HUES48 (cell line): ENCODE data around the gene ATL1.

ENCODE experiments used
- H3K27ac ChIP-seq: one replicate; pipeline ENCODE4 v1.7.0; 2013; ENCODE audit warnings: low read depth, low read length, inconsistent platforms
- H3K27me3 ChIP-seq: 2 replicates; pipeline ENCODE4 v1.6.1; 2013; ENCODE audit warnings: mild to moderate bottlenecking, low read length; ENCODE audit not compliant: control insufficient read depth, insufficient read depth
- H3K36me3 ChIP-seq: 2 replicates; pipeline ENCODE4 v1.6.1; 2013; ENCODE audit warnings: low read length; ENCODE audit not compliant: control insufficient read depth, insufficient read depth
- H3K4me1 ChIP-seq: 2 replicates; pipeline ENCODE4 v1.6.1; 2013; ENCODE audit warnings: mild to moderate bottlenecking, low read length; ENCODE audit not compliant: control insufficient read depth, insufficient read depth
- H3K4me3 ChIP-seq: 2 replicates; pipeline ENCODE4 v1.5.1; 2013; ENCODE audit warnings: mild to moderate bottlenecking, low read depth, low read length
- H3K9ac ChIP-seq: 2 replicates; pipeline ENCODE4 v1.6.1; 2013; ENCODE audit warnings: mild to moderate bottlenecking, low read depth, low read length, moderate library complexity
- H3K9me3 ChIP-seq: 2 replicates; pipeline ENCODE4 v1.6.1; 2013; ENCODE audit warnings: low read length; ENCODE audit not compliant: control insufficient read depth, insufficient read depth

Gene ATL1

GRCh38 chr14:50603565-50603964 is 43.6 kb downstream of the ATL1 start:
- no peak overlapping the region for H3K9ac ChIP-seq
- no peaks in the 10 kb centered on the region for H3K36me3 ChIP-seq
- no peaks in the 10 kb centered on the region for H3K9me3 ChIP-seq
- H3K4me1 ChIP-seq = peaks cover 5% of the 10 kb centered on the region; the same call in 1 of the 2 replicates
- no peak overlapping the region for H3K4me3 ChIP-seq
- no peak overlapping the region for H3K27ac ChIP-seq
- no peaks in the 10 kb centered on the region for H3K27me3 ChIP-seq

GRCh38 chr14:50605766-50606165 is 45.8 kb downstream of the ATL1 start:
- H3K36me3 ChIP-seq = no peaks in the 10 kb centered on the region

GRCh38 chr14:50606468-50606867 is 46.5 kb downstream of the ATL1 start:
- H3K27me3 ChIP-seq = no peaks in the 10 kb centered on the region

More at GRCh38 chr14:50605766-50606165, 45.8 kb downstream of the ATL1 start:
- no peak overlapping the region for H3K9ac ChIP-seq
- no peaks in the 10 kb centered on the region; the same call in 1 of the 2 replicates for H3K4me1 ChIP-seq
- H3K4me3 ChIP-seq = no peak overlapping the region
- H3K27me3 ChIP-seq = no peaks in the 10 kb centered on the region
- H3K9me3 ChIP-seq = no peaks in the 10 kb centered on the region
- no peak overlapping the region for H3K27ac ChIP-seq

GRCh38 chr14:50607181-50607580 is 47.2 kb downstream of the ATL1 start:
- no peaks in the 10 kb centered on the region for H3K9me3 ChIP-seq
- H3K27ac ChIP-seq = no peak overlapping the region
- no peaks in the 10 kb centered on the region for H3K4me1 ChIP-seq
- H3K27me3 ChIP-seq = no peaks in the 10 kb centered on the region
- no peak overlapping the region for H3K4me3 ChIP-seq
- no peak overlapping the region for H3K9ac ChIP-seq
- H3K36me3 ChIP-seq = no peaks in the 10 kb centered on the region

More at GRCh38 chr14:50606468-50606867, 46.5 kb downstream of the ATL1 start:
- Histone ChIP-seq H3K36me3 (no peaks in the 10 kb centered on the region), H3K4me1 (no peaks in the 10 kb centered on the region), H3K4me3 (no peak overlapping the region), H3K27ac (no peak overlapping the region), H3K9ac (no peak overlapping the region), H3K9me3 (no peaks in the 10 kb centered on the region)

- H3K36me3 ChIP-seq = no peaks in the 10 kb centered on the region
- H3K4me1 ChIP-seq = no peaks in the 10 kb centered on the region
- H3K27ac ChIP-seq = no peak overlapping the region
- H3K9me3 ChIP-seq = no peaks in the 10 kb centered on the region
- H3K4me3 ChIP-seq = no peak overlapping the region
- no peaks in the 10 kb centered on the region for H3K27me3 ChIP-seq
- no peak overlapping the region for H3K9ac ChIP-seq
Measured at GRCh38 chr14:50607761-50608160, 47.8 kb downstream of the ATL1 start.

GRCh38 chr14:50608302-50608851 is 48.4 kb downstream of the ATL1 start:
- no peaks in the 10 kb centered on the region for H3K4me1 ChIP-seq
- H3K9me3 ChIP-seq = no peaks in the 10 kb centered on the region
- H3K27ac ChIP-seq = no peak overlapping the region
- H3K36me3 ChIP-seq = no peaks in the 10 kb centered on the region
- H3K4me3 ChIP-seq = no peak overlapping the region
- no peaks in the 10 kb centered on the region for H3K27me3 ChIP-seq
- no peak overlapping the region for H3K9ac ChIP-seq

GRCh38 chr14:50610465-50610864 is 50.5 kb downstream of the ATL1 start:
- Histone ChIP-seq H3K9ac (no peak overlapping the region), H3K4me3 (no peak overlapping the region), H3K27ac (no peak overlapping the region), H3K27me3 (no peaks in the 10 kb centered on the region), H3K4me1 (no peaks in the 10 kb centered on the region), H3K9me3 (no peaks in the 10 kb centered on the region), H3K36me3 (no peaks in the 10 kb centered on the region)

GRCh38 chr14:50612806-50613205 is 52.9 kb downstream of the ATL1 start:
- H3K9me3 ChIP-seq = no peaks in the 10 kb centered on the region
- H3K4me1 ChIP-seq = no peaks in the 10 kb centered on the region
- H3K27ac ChIP-seq = no peak overlapping the region
- no peaks in the 10 kb centered on the region for H3K27me3 ChIP-seq
- H3K36me3 ChIP-seq = no peaks in the 10 kb centered on the region
- H3K4me3 ChIP-seq = no peak overlapping the region
- no peak overlapping the region for H3K9ac ChIP-seq

GRCh38 chr14:50615056-50615455 is 55.1 kb downstream of the ATL1 start:
- no peaks in the 10 kb centered on the region for H3K36me3 ChIP-seq

GRCh38 chr14:50615552-50615951 is 55.6 kb downstream of the ATL1 start:
- Histone ChIP-seq H3K4me3 (no peak overlapping the region), H3K36me3 (no peaks in the 10 kb centered on the region), H3K9me3 (no peaks in the 10 kb centered on the region), H3K27me3 (no peaks in the 10 kb centered on the region), H3K27ac (no peak overlapping the region), H3K4me1 (no peaks in the 10 kb centered on the region), H3K9ac (no peak overlapping the region)

More at GRCh38 chr14:50615056-50615455, 55.1 kb downstream of the ATL1 start:
- H3K27me3 ChIP-seq = no peaks in the 10 kb centered on the region
- H3K9ac ChIP-seq = no peak overlapping the region
- no peaks in the 10 kb centered on the region for H3K9me3 ChIP-seq
- H3K4me1 ChIP-seq = no peaks in the 10 kb centered on the region
- H3K27ac ChIP-seq = no peak overlapping the region
- no peak overlapping the region for H3K4me3 ChIP-seq

- Histone ChIP-seq H3K27me3 (no peaks in the 10 kb centered on the region), H3K4me1 (no peaks in the 10 kb centered on the region), H3K9me3 (no peaks in the 10 kb centered on the region), H3K9ac (no peak overlapping the region), H3K36me3 (no peaks in the 10 kb centered on the region), H3K4me3 (no peak overlapping the region), H3K27ac (no peak overlapping the region)
Measured at GRCh38 chr14:50616275-50616674, 56.3 kb downstream of the ATL1 start.
